HPDE6-E6E7 (cell line): ENCODE data around the gene TBC1D5.
A peak's percentile ranks its signal among the peaks of the same experiment; 100 is the strongest.

Experiments used
- DNase-seq: peaks from one replicate; pipeline ENCODE4 v3.0.0; 2011; ENCODE audit warnings: missing footprints; ENCODE audit errors: extremely low spot score

TBC1D5 gene

DNA sequence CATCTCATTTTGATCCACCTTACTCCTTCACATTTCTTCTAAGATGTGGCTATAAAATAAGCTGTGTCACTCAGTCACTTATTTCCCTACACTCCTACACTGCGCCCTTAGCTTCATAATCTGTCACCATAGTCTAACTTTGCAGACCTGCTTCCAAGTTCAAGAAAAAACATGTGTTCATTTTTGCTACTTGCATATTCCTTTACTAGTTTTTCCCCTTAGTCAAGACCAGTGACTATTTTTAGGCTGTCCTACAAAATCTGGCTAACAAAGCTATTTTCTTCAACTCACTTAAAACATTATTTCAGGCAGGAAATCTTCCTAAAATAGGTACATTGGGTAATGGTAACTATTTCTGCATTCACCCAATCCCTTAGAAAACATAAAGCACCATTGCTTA, 272.5 kb downstream of the TBC1D5 start:
- no peak for DNase-seq

DNA sequence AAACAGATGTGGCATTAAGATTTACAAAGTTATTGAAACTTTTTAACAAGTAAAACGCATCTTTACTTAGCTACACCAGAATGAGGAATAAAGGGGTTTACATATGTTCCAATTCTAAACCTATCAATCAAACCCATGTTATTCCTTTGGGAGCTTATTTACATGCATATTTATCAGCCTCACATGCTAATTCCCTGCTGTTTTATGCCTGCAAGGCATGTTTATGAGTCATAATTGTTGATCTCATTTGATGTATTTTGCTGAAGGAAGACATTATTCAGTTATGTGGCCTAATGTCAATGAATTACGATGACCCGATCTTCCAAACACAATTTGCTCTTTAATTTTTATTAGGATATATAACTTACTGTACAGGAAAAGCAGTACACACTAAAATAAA, 272.9 kb downstream of the TBC1D5 start:
- no peak for DNase-seq

DNA sequence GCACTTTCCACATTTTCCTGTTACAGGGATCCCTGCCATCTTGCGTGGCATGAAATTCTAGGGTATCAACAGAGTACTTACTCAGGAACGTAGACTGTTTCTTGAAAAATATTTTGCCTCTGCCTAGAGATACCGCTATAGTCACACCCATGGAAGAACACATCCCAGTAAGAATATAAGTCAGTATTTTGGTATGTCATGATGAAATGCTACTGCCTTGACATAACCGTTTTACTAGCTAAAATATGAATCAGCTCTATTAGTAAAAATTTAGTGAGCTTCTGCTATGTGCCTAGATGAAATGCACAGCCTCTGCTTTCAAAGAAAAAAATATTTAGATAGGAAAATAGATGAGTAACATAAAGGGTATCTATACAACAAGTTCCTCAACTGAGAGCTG, 276.4 kb downstream of the TBC1D5 start:
- DNase-seq, result no peak

DNA sequence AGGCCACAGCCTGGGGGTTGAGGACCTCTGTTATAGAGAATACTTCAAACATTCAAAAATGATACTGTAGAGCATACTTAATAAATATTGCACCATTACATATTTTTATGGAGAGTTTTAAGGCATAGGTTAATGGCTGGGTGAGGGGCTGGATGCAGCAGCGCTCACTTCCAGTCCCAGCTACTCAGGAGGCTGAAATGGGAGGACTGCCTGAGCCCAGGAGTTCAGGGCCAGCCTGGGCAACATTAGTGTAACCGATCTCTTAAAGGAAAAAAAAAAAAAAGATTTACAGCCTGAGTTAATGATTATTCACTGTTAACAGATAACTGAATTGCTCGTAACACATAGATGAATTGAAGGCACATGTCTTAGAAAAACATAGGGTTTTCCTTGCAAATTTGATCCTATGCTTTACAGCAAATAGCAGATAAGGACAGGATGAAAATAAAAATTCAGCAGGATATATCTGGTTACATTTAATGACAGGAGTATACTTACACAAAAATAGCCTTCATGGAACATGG, 282.9 kb downstream of the TBC1D5 start:
- no peak for DNase-seq

DNA sequence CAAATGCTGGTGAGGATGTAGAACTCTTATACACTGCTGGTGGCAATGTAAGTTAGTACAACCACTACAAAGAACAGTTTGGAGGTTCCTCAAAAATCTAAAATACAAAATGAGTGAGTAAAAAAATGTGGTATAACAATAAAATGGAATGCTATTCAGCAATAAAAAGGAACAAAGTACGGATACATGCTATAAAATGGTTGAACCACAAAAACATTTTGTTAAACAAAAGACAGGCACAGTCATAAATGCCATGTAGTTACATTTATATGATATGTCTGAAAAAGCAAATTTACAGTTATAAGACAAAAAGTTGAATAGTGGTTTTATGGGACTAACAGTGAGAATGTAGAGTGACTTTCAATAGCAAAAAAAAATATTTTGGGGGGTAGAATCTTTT, 285.8 kb downstream of the TBC1D5 start:
- no peak for DNase-seq

DNA sequence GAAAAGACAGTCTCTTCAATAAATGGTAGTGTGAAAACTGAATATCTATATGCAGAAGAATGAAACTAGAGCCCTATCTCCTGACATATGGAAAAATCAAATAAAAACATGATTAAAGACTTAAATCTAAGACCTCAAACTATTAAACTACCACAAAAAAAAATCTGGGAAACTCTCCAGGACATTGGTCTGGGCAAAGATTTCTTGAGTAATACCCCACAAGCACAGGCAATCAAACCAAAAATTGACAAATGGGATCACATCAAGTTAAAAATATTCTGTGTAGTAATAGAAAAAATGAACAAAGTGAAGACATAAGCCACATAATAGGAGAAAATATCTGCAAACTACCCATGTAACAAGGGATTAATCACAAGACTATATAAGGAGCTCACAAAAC, 286.4 kb downstream of the TBC1D5 start:
- DNase-seq, result no peak

DNA sequence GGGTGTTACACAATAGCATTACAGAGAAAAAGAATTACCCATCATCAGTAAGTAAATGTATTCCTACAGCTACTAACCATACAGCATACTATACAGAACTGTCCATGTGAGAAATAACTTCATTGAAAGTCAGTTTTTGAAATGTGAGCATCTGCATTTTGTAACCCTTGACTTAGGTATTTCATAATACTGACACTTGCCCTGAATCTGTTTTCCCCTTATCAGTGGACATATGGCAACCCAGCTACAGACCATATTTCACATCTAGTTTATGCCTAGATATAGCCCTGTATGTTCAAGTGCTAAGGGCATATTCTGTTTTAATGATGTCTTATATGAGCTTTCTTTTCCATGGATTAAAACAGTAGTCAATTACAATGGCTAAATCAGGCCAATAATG, 297.6 kb downstream of the TBC1D5 start:
- no peak for DNase-seq

DNA sequence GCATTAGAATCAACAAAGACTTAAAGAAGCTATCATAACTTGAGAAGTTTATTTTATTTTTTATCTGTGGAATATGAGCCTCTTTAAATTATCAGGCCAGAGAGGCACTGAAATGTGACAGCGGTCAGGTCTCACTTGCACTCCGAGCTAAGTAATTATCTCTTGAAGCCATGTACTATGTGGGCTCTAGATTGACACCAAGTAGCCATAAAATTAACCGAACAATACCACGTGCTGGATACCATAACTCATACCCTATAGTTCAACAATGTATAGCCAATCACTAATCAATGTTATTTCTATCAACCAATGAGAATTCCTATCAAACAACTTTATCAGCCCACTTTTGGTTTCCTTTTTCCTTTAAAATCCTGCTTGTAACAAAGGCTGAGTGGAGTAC, 299.3 kb downstream of the TBC1D5 start:
- DNase-seq, result no peak

DNA sequence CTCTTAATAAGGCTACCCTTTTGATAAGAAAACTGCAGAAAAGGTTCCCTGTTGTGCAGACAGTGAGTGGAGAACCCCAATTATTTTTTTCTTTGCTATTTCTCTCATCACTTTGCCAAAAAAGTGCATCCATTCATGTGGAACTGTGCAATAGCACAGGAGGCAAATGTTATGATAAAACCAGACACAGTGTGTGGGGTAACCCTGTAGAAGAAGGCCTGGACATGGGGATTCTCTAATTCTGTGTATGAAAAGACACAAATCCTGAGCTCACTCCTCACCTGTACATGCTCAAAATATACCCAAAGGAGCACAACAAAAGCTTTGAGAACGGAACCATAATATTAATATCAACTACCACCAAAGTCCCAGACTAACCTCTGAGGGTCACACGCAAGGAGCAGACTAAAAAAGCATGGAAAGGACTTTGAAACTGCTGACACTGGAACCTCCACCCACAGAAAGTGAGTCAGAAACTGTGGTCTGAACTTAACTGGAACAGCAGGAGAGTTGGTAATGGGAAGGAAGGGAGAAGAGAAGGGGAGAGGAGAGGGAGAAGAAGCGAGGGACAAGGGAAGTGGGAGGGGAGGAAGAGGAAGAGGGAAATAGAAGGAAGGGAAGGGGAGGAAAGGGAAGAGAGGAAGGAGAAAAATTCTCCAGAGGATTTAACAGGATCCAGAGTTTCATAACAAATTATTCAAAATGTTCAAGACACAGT, 299.9 kb downstream of the TBC1D5 start:
- no peak for DNase-seq

DNA sequence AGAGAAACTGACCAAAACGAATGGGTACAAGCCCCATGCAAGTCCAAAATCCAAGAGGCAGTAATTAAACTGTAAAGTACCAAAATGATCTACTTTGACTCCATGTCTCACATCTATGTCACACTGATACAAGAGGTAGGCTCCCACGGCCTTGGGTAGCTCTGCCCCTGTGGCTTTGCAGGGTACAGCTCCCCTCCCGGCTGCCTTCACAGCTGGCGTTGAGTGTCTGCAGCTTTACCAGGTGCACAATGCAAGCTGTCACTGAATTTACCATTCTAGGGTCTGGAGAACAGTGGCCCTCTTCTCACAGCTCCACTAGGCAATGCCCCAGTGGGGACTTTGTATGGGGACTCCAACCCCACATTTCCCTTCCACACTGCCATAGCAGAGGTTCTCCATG, 308.6 kb downstream of the TBC1D5 start:
- DNase-seq, result no peak

DNA sequence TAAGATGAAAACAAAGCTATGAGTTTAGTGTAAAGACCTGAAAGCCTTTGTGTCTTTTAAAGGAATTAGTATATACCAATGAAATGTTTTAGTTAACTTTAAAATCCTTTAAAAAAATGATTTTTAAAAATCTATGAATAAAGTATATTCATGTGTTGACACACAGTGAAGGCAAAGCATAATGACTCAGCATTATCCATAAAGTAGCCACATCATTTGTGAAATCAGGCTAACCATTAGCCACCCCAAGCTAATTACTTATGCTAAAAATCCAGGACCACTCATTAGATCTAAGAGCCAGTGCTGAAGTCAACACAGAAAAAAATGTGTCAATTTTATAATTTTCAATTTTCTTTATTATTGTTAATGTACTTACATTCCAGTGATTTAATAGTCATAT, 310.2 kb downstream of the TBC1D5 start:
- no peak for DNase-seq

DNA sequence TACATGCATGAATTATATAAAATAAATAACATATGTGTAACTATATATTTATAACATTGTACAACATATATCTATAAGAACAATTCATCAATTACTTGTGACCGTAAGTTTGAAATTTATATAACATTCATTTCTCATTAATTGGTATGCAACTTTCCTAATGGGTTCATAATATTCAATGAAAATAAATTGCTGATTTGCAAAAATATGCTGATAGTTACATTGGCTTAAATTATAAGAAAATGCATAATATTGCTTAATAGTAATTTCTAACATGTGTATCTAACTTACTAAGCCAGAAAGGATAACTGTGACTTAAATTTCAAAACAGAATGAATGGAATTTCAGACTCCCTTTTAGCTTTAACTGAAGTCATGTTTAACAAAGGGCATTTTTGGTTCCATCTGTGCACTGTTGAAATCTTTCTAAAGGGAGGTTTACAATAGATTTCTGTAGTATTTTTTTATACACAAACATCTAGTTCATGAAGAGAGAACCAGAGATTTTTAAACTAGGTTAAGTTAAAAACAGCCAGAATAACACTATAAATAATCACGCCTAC, 310.9 kb downstream of the TBC1D5 start:
- no peak for DNase-seq

DNA sequence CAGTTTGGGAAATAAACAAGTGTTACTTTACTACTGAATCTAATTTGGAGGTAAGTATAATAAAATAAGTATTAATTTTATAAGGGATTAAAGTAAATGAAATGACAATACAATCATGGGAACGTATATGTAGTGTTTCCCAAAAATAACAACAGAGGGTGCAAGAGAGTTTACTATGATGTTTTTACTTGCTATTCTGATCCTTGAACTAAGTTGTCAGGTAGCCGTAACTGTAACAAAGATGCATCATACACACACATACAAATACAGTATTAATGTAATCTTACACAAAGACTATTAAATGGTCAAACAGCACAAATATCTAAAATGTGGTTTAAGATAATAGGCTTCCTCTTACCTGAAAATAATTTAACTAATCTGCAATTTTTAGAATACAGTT, 311.4 kb downstream of the TBC1D5 start:
- peak; percentile 0 for DNase-seq

DNA sequence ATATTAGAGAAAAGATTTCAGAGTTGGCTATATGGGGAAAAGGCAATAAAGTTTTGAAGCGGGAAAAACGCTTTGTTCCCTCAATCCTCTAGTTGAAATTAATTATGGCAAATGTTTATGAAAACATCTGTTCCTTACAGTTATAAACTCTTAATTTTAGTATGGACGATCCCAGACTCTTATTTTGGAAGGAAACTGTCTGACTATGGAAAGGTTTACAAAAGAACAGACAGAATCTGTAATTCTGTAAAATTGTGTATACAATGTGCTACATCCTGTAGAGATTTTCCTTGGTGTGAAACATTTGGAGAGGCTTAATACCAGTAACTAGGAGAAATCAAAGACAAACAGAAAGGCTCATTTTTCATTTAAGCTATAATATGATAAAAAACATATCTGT, 311.8 kb downstream of the TBC1D5 start:
- no peak for DNase-seq

DNA sequence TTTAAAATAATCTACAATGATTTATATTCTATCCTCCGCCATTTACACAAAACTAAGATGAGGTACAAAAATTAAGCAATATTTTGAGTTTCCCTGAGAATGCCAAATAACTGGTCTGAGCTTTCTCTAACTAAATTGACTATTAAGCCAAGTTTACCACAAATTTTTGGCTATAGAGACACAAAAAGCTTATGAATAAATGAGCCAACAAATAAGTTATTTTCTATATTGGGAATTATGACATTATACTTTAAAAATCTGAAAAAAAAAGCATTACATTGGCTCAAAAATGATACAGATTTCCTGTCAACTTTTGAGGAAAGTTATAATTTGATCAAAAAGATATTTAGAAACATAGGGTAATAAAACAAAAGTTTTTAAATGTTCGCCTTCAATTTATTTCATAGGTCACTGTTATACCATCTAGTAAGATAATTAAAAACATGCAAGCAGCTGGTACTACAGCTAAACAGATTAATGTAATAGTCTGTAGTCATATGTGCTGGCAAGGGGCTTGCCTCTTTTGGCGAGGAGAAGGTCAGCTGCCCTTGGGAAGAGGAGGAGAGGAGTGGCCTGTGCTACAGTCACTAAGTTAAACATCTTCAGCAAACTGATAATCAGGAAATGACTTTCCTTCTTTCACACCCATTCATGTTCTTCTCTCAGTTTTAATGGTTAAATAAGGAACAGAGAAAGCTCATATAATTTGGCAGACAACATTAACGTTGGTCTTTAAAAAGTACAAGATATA, 318.5 kb downstream of the TBC1D5 start:
- DNase-seq, result no peak

DNA sequence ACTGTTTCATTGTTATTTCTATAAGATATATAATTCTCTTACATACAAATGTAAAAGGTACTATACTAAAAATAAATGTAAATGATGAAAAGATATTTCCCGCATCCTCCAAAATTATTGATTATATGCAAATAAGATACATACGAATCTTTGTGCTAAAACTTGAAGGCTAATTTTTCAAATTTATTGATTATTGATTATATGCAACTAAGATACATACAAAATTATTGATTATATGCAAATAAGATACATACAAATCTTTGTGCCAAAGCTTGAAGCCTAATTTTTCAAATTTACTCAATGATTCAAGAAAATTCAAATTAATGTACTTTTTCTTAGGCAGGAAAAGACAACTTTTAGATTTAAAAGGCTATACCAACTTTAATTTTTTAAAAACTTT, 319.8 kb downstream of the TBC1D5 start:
- DNase-seq, result no peak

DNA sequence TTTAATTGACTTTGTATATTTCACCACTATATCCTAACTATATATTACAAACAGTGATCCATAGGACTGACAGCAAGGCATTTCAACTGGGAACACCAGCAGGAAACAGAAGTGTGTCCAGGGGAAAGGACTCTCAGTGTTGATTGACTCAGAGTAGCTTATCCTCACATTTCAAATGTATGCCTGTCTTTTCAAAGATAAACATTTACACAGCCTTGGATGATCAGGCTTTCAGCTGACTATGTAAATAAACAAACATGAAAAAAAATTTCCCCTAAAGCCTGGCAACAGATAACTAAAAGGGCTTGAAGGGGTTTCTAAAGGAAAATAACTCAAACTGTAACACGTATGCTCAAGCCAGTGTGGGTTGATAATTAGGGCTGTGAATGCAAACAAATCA, 321.8 kb downstream of the TBC1D5 start:
- no peak for DNase-seq

DNA sequence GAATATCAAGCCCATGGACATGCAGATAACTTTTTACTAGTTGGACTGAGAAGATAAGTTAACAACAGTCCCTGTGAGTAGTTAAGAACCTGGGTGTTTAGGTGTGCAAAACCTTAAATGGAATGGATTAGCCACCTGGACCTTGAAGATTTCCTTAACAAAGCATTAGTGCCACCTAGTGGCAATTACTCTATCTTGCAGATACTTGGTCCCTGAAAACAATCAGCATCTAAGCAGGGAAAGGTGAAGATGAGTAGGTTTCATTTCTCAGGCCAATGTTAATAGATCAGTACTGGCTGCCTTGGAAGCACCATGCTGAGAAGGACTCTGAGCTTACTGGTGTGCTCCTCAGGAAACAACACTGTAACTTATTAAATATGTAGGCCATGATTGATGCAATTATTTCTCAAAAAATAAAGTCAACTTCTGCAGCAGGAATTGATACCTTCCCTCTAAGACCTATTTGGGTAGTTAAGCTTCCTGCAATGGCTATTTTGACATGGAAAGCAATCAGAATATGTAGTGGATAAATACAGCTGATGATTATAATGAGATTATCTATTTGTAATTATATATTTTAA, 329.4 kb downstream of the TBC1D5 start:
- peak; percentile 1 for DNase-seq

DNA sequence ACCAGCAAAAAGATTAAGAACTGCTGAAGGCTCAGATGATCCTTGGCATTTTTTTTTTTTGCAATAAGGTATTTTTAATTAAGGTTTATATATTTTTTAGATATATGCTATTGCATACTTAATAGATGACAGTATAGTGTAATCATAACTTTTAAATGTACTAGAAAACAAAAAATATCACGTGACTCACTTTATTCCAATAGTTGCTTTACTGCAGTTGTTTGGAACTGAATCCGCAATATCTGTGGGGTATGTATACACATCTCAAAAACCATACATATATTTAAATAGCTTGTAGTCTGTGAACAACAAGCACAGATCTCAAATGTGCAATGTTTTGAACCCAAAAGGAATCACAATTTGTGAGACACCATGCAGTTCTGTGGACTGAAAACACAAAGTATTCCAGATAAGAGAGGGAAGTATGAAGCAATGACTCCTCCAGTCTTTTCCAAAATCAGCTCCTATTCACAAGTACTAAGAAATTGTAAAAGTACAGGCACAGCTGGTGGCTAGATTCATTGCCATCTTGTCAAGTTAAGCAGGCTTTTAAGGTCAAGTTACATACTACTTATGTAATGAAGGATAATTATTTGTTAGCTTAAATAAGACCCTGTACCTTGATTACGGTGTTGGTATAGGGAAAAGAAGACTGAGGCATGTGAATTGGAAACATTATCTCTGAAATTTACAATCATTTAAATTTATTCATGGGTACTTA, 331.1 kb downstream of the TBC1D5 start:
- no peak for DNase-seq

DNA sequence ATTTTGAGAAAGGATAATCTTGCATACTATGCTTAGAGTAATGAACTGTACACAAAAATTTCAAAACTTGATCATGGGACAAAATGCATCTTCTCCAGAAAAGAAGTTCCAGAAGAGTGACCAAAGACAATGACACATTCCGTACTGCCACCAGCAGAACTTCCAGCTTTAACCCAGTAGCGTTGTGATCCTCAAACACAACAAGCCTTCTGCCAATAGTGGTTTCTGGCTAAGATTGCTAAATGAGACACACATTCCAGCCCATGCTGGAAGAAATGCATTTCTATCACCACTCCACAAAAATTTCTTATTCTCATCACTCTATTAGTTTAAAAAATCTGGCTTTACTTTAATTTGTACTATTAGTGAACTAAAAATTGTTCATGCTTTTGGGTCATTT, 334.9 kb downstream of the TBC1D5 start:
- DNase-seq, result no peak

DNA sequence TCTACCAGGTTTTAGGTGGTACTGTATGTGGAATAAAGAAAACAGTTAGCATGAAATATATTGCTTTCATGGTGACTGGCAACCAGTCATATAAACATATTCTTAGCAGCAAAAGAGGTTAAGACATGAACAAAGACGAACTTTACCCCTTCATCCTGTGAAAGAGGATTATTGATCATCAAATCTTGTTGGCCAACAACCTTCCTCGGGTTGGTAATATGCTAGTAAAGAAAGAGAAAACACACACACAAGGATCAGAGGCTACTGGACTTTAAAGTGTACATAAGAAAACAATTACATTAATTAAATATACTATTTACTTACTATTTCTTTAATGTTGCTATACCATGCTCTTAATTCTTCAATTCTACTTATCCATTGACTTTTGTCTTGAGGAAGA, 337.9 kb downstream of the TBC1D5 start:
- no peak for DNase-seq

DNA sequence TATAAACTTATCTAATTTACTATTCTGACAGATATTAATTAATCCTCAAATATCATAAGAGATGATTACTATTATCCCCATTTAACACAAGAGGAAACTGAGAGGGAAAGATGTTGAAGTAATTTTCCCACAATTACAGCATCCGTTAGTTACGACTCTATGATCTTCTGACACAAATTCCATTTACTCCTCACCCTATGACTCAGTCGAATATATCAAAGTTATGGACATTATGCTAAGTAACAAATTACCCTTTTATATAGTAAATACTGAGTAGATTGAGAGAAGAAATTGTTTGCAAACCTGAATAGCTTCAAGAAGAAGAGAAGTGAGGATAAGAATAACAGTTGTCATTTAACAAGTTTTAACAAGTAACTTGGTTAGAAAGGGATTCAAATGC, 340.0 kb downstream of the TBC1D5 start:
- DNase-seq, result no peak
